HepG2 (cell line): ENCODE data around the gene AMZ2. TPM values are rescaled to one million over a fixed set of nuclear protein-coding genes. Genes with fewer than 3 reads are reported as not detected.

Source experiments
- AGO1 ChIP-seq: fragments of 200-400 bp; formaldehyde crosslinking; IDR thresholded peaks from 2 replicates; pipeline ENCODE4 v1.6.1; 2017; ENCODE audit warnings: mild to moderate bottlenecking, low read depth, low read length, moderate library complexity; ENCODE audit not compliant: poor library complexity, severe bottlenecking
- BORCS8-MEF2B ChIP-seq: sonication (generic); formaldehyde crosslinking; IDR thresholded peaks from 2 replicates; pipeline ENCODE4 v1.8.0; 2022; ENCODE audit warnings: mild to moderate bottlenecking, missing genetic modification reagents
- CAMTA2 ChIP-seq: sonication (generic); formaldehyde crosslinking; IDR thresholded peaks from 2 replicates; pipeline ENCODE4 v1.4.0; 2020; ENCODE audit warnings: mild to moderate bottlenecking, missing genetic modification reagents, borderline replicate concordance
- CEBPB ChIP-seq: IDR thresholded peaks from 2 replicates; pipeline ENCODE4 v1.6.1; 2011; ENCODE audit warnings: low read depth, low read length, improper control_type of control experiment, borderline replicate concordance
- CREBL2 ChIP-seq: sonication (generic); formaldehyde crosslinking; IDR thresholded peaks from 2 replicates; pipeline ENCODE4 v1.8.1; 2023; ENCODE audit warnings: missing genetic modification reagents, mild to moderate bottlenecking, borderline replicate concordance
- CSRNP2 ChIP-seq: sonication (generic); formaldehyde crosslinking; conservative IDR thresholded peaks from 2 replicates; pipeline ENCODE4 v1.8.0; 2022; ENCODE audit warnings: low read depth, missing genetic modification reagents
- DPF2 ChIP-seq: sonication (generic); formaldehyde crosslinking; IDR thresholded peaks from 2 replicates; pipeline ENCODE4 v1.4.0; 2020; ENCODE audit warnings: mild to moderate bottlenecking, low read depth, missing genetic modification reagents, borderline replicate concordance
- ELF4 ChIP-seq: sonication (generic); formaldehyde crosslinking; IDR thresholded peaks from 2 replicates; pipeline ENCODE4 v1.5.0; 2020; ENCODE audit warnings: missing genetic modification reagents, mild to moderate bottlenecking, moderate library complexity, borderline replicate concordance
- HIVEP1 ChIP-seq: sonication (generic); formaldehyde crosslinking; IDR thresholded peaks from 2 replicates; pipeline ENCODE4 v1.4.0; 2020; ENCODE audit warnings: mild to moderate bottlenecking, missing genetic modification reagents
- KDM6A ChIP-seq: IDR thresholded peaks from 2 replicates; pipeline ENCODE4 v1.6.1; 2016; ENCODE audit warnings: low read depth
- SAP130 ChIP-seq: IDR thresholded peaks from 2 replicates; pipeline ENCODE4 v1.6.1; 2016; ENCODE audit warnings: low read depth
- SMAD3 ChIP-seq: sonication (generic); formaldehyde crosslinking; IDR thresholded peaks from 2 replicates; pipeline ENCODE4 v1.4.0; 2020; ENCODE audit warnings: missing genetic modification reagents
- SYNCRIP ChIP-seq: fragments of 200-400 bp; formaldehyde crosslinking; IDR thresholded peaks from 2 replicates; pipeline ENCODE4 v1.6.1; 2018; ENCODE audit warnings: mild to moderate bottlenecking, low read depth, low read length; ENCODE audit not compliant: insufficient read depth
- TCF7 ChIP-seq: sonication (generic); IDR thresholded peaks from 2 replicates; pipeline ENCODE4 v1.6.1; 2016; ENCODE audit warnings: antibody characterized with exemption, low read depth
- U2AF2 ChIP-seq: fragments of 200-400 bp; formaldehyde crosslinking; IDR thresholded peaks from 2 replicates; pipeline ENCODE4 v1.6.1; 2017; ENCODE audit warnings: low read depth, mild to moderate bottlenecking, low read length
- ZBTB25 ChIP-seq: IDR thresholded peaks from 2 replicates; pipeline ENCODE4 v1.6.1; 2018; ENCODE audit warnings: missing genetic modification reagents
- ZMYM2 ChIP-seq: sonication (generic); formaldehyde crosslinking; IDR thresholded peaks from 2 replicates; pipeline ENCODE4 v1.8.0; 2022; ENCODE audit warnings: mild to moderate bottlenecking, missing genetic modification reagents
- ZNF20 ChIP-seq: sonication (generic); formaldehyde crosslinking; IDR thresholded peaks from 2 replicates; pipeline ENCODE4 v1.4.0; 2020; ENCODE audit warnings: mild to moderate bottlenecking, moderate library complexity, missing genetic modification reagents
- ZNF251 ChIP-seq: sonication (generic); formaldehyde crosslinking; IDR thresholded peaks from 2 replicates; pipeline ENCODE4 v1.9.0; 2021; ENCODE audit warnings: mild to moderate bottlenecking, missing genetic modification reagents
- ZNF296 ChIP-seq: sonication (generic); formaldehyde crosslinking; conservative IDR thresholded peaks from 2 replicates; pipeline ENCODE4 v1.5.0; 2020; ENCODE audit warnings: mild to moderate bottlenecking, missing genetic modification reagents
- ZNF460 ChIP-seq: sonication (generic); formaldehyde crosslinking; IDR thresholded peaks from 2 replicates; pipeline ENCODE4 v1.5.1; 2020; ENCODE audit warnings: missing genetic modification reagents, mild to moderate bottlenecking, borderline replicate concordance
- ZNF703 ChIP-seq: sonication (generic); formaldehyde crosslinking; IDR thresholded peaks from 2 replicates; pipeline ENCODE4 v1.5.1; 2020; ENCODE audit warnings: missing genetic modification reagents, mild to moderate bottlenecking, moderate library complexity, borderline replicate concordance
- ZNF749 ChIP-seq: sonication (generic); formaldehyde crosslinking; IDR thresholded peaks from 2 replicates; pipeline ENCODE4 v1.8.0; 2022; ENCODE audit warnings: mild to moderate bottlenecking, missing genetic modification reagents, moderate library complexity, borderline replicate concordance
- ZNF75D ChIP-seq: sonication (generic); formaldehyde crosslinking; IDR thresholded peaks from 2 replicates; pipeline ENCODE4 v1.8.1; 2023; ENCODE audit warnings: missing genetic modification reagents, mild to moderate bottlenecking, borderline replicate concordance
- ZNF772 ChIP-seq: sonication (generic); formaldehyde crosslinking; IDR thresholded peaks from 2 replicates; pipeline ENCODE4 v1.5.0; 2020; ENCODE audit warnings: mild to moderate bottlenecking, missing genetic modification reagents
- ZNF775 ChIP-seq: sonication (generic); formaldehyde crosslinking; IDR thresholded peaks from 2 replicates; pipeline ENCODE4 v1.4.0; 2020; ENCODE audit warnings: missing genetic modification reagents, mild to moderate bottlenecking, moderate library complexity, borderline replicate concordance
- ZNF816 ChIP-seq: sonication (generic); formaldehyde crosslinking; IDR thresholded peaks from 2 replicates; pipeline ENCODE4 v1.8.0; 2022; ENCODE audit warnings: missing genetic modification reagents, mild to moderate bottlenecking, borderline replicate concordance
- ZNF878 ChIP-seq: sonication (generic); formaldehyde crosslinking; IDR thresholded peaks from 2 replicates; pipeline ENCODE4 v1.8.1; 2023; ENCODE audit warnings: mild to moderate bottlenecking, missing genetic modification reagents, moderate library complexity
- polyA plus RNA-seq, 8 experiments: library from polyadenylated mRNA; depleted of rRNA in 3 of 8; stranded (reverse) in 7 of 8; unstranded in 1 of 8; fragments of >200 nt; fragmentation: Illumina TruSeq in 4 of 8; extraction: Trizol in 4 of 8; gene quantifications; 2 replicates each; pipeline versions ENCODE4 v1.2.1 to v1.2.3, GENCODE V29; 2011 to 2016; ENCODE audit warnings: low read depth in 4 of 8, missing spikeins in 1 of 8, mixed read lengths in 1 of 8; ENCODE audit not compliant: insufficient read depth in 1 of 8
- total RNA-seq, 5 experiments: library from RNA; depleted of rRNA; stranded (reverse); fragments of >200 nt; fragmentation: Illumina TruSeq; extraction: Trizol; gene quantifications; 2 replicates each; pipeline ENCODE4 v1.2.3, GENCODE V29; 2016; ENCODE audit warnings: low read depth in 1 of 5

The AMZ2 gene
- total and polyA plus RNA-seq, 2 of the 13 experiments (the other 11 are each of a cell fraction or from before 2014, with no cell fraction given), result 86.9 to 90.2 TPM

- no peak for TF ChIP-seq AGO1
- TF ChIP-seq TCF7, result no peak
- TF ChIP-seq ZBTB25 (CRISPR knock-in tag), result 0 out of 2 replicates have a peak, but pooled peaks have one; percentile 36
- peak; percentile 94 for TF ChIP-seq SAP130 (CRISPR knock-in tag)
- TF ChIP-seq ZNF460 (CRISPR knock-in tag), result no peak
- TF ChIP-seq ZNF816, result no peak
- TF ChIP-seq ZMYM2 (CRISPR knock-in tag), result 0 out of 2 replicates have a peak, but pooled peaks have one; percentile 67
- no peak for TF ChIP-seq CSRNP2 (CRISPR knock-in tag)
- TF ChIP-seq ELF4, result no peak
- TF ChIP-seq ZNF703 (CRISPR knock-in tag), result no peak
- TF ChIP-seq ZNF251 (CRISPR knock-in tag), result no peak
- no peak for TF ChIP-seq CREBL2 (CRISPR knock-in tag)
- TF ChIP-seq CEBPB, result no peak
- TF ChIP-seq BORCS8-MEF2B (CRISPR knock-in tag), result peak; percentile 90
- no peak for TF ChIP-seq SYNCRIP
- TF ChIP-seq ZNF878 (CRISPR knock-in tag), result peak; percentile 59; the same call in 1 of the 2 replicates
- TF ChIP-seq ZNF75D (CRISPR knock-in tag), result no peak
- no peak for TF ChIP-seq ZNF775 (CRISPR knock-in tag)
- no peak for TF ChIP-seq ZNF296 (CRISPR knock-in tag)
- TF ChIP-seq ZNF20 (CRISPR knock-in tag), result no peak
- TF ChIP-seq DPF2, result 0 out of 2 replicates have a peak, but pooled peaks have one; percentile 20
- peak; percentile 69; the same call in 1 of the 2 replicates for TF ChIP-seq SMAD3 (CRISPR knock-in tag)
- peak; percentile 36; the same call in 1 of the 2 replicates for TF ChIP-seq ZNF749 (CRISPR knock-in tag)
- TF ChIP-seq CAMTA2 (CRISPR knock-in tag), result peak; percentile 61; the same call in 1 of the 2 replicates
- TF ChIP-seq KDM6A (CRISPR knock-in tag), result no peak
- no peak for TF ChIP-seq HIVEP1 (CRISPR knock-in tag)
- no peak for TF ChIP-seq U2AF2
- TF ChIP-seq ZNF772 (CRISPR knock-in tag), result peak; percentile 77; the same call in 1 of the 2 replicates
These were observed 42.5 kb upstream of the AMZ2 start (continued) for GRCh38 chr17:68205251-68205807.
